HG02885 (cell line): ENCODE data around the gene WASL.
A peak's percentile ranks its signal among the peaks of the same experiment; 100 is the strongest.

Experiments used
- ATAC-seq: cut with Tn5 transposase; IDR thresholded peaks from one replicate; pipeline ENCODE4 v1.9.1; 2021; ENCODE audit warnings: mild to moderate bottlenecking; ENCODE audit not compliant: unreplicated experiment, poor library complexity

Gene WASL

DNA sequence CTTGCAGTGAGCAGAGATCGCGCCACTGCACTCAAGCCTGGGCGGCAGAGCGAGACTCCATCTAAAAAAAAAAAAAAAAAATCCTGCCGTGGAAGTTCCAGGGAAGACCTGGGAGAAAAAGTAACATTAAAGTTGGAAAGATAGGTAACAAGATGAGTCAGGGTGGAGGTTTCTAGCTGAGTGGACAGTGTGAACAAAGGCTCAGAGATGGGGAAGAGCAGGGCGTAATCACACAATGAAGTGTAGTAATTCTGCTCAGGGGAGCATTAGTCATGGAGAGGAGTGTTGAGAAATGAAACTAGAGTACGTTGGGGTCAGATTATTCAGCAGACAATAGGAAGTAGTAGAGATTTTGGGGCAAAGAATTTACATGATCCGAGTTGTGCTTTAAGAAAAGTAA is 21.6 kb upstream of the WASL start:
- ATAC-seq, result peak; percentile 99

DNA sequence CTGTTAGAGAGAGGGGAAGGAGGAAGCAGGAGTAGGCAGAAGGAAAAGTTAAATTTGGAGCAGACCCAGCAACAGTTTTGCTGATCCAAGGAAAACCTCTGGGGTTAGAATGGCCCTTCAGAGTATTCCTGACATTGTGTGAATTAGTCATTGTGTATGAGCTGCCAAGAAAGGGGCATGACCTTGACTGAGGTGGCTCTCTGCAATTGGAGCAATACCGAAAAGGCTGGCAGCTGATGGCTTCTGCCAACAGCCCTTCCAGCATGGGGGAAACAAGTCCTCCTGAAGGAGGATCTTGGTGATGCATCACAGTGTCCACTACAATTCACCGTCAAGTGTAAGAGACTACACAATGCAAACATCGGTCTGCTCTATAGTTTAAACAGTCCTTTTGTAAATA is 20.6 kb upstream of the WASL start:
- ATAC-seq, result no peak

DNA sequence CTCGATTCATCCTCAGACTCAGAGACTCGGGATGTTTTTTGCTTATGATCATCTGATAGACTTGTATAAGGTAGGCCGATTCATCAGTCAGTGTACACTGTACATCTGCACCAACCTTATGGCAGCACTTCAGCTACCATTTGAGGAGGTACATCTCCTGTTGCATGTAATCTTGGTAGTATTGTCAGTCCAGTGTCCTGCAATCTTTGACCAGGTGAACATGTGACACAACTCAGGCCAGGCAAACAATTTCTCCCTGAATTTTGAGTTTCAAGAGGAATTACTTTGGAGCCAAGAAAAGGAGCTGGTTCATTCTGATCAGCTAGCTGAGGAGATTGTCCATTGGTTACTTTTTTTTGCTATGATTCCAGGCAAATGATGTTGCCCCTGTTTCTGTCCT is 19.7 kb upstream of the WASL start:
- no peak for ATAC-seq

DNA sequence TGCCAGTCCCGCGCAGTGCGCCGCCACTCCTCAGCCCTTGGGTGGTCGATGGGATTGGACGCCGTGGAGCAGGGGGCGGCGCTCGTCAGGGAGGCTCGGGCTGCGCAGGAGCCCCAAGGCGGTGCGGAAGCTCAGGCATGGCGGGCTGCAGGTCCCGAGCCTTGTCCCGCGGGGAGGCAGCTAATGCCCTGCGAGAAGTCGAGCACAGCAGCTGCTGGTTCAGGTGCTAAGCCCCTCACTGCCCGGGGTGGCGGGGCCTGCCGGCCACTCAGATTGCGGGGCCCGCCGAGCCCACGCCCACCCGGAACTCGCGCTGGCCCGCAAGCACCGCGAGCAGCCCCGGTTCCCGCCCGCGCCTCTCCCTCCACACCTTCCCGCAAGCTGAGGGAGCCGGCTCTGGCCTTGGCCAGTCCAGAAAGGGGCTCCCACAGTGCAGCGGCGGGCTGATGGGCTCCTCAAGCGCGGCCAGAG is 14.4 kb upstream of the WASL start:
- no peak for ATAC-seq

DNA sequence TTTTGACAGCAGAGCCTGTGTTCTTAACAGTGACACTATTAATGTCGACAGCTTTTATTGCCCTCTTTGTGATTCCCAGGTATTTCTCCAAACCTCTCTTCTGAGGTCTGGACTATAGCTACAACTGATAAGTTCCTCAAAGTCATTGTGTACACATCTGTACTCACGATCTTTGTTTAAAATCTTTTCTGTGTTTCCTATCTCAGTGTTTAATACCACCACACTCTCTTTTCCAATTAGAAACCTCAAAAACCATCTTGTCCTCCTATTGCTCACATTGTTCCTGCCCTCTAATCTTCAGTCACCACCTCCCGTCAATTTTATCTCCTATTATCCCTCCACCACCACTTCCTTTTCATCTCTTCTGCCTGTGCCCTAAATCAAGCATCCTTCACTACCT is 12.9 kb upstream of the WASL start:
- ATAC-seq, result no peak

DNA sequence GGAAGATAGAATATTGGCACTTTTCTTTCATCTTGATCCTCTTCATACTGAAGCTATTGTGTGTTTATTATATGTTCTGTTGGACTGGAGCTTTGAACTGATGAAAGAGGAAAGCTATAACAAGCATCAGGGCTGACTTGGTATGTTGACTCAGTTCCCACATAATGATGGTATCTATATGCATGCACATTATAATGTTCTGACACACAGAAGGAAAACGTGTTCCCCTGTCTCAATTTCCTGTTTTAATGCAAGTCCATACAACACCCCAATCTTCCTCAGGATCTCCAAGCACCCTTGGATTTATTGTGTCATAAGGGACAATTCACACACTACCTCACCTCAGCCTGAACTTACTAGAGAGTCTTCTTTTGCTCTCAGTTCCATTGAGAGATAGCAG is 8.3 kb upstream of the WASL start:
- ATAC-seq, result no peak

DNA sequence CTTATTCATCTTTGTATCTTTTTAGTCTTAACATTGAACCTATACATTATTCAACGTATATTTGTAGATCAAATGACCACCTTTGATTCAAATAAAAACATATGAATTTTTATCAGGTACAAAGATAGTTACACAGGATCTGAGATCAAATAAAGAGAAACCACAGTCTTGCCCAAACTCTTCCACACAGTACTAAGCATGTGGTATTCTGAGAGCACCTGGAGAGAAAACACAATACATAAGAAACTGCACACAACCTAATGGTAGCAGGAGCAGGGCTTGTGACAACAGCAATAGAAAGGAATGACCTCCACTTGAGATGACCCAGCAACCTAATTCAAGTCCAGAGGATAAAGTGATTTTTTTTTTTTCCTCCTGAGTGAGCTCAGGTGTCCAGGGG is 6.5 kb upstream of the WASL start:
- ATAC-seq, result no peak

DNA sequence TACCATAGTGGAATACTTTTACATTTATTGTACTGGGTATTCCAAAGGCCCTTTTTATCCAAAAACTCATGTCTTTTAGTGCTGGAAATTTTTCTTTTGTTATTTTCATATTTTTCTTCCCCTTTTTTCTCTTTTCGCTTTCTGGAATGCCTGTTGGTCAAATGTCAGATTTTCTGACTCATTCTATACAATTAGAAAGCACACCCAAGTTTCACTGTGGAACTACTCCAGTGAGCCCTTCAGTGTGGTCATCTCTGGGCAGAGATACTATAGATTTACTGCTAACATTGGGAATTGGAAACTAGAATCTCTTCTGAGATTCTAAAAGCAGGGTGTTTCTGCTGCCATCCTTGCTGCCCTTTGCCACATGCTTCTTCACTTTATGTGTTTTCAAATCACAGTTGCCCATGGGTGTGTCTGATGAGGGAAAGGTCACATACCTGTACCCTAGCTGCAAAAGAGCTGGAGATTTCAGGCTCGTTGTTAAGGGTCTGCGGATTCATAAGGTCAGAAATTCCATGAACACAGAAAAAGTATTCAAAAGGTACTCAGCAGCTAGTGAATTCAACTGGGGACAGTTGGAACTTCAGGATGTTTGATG is 5.6 kb upstream of the WASL start:
- no peak for ATAC-seq

DNA sequence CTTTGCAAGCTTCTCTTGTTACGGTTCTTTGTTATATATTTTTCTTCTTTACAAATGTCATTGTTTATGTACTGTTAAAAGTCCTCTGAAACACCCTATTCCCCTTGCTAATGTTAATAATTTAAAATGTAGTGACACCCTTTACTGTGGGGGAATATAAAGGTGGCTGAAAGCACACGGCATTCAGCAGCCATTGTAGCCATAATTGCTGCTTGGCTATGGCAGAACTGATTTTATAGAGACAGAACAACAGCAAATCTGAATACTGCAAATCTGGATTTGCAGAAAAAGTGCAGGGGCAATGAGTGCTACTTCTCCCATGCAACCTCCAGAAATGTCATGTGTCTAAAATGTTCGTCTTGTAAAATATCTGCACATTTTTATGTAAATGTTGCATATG is 3.7 kb upstream of the WASL start:
- no peak for ATAC-seq

DNA sequence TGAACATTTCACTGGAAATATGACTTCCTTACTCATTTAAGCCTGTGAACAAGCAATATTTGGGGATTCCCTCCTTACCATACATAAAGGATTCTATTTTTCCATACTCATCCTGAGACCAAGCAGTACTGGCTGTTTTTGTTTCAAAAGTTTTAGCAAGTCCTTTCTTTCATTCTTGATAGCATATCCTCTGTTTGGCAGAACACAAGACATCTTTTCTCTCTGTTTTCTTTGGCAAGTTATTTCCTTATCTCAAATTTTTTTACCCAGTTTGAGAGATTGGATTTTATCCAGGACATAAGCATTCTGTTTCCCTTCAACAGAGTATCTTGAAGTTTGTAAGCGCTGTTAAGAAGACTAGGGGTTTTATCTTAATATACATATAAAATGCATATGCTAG is 3.0 kb upstream of the WASL start:
- no peak for ATAC-seq

DNA sequence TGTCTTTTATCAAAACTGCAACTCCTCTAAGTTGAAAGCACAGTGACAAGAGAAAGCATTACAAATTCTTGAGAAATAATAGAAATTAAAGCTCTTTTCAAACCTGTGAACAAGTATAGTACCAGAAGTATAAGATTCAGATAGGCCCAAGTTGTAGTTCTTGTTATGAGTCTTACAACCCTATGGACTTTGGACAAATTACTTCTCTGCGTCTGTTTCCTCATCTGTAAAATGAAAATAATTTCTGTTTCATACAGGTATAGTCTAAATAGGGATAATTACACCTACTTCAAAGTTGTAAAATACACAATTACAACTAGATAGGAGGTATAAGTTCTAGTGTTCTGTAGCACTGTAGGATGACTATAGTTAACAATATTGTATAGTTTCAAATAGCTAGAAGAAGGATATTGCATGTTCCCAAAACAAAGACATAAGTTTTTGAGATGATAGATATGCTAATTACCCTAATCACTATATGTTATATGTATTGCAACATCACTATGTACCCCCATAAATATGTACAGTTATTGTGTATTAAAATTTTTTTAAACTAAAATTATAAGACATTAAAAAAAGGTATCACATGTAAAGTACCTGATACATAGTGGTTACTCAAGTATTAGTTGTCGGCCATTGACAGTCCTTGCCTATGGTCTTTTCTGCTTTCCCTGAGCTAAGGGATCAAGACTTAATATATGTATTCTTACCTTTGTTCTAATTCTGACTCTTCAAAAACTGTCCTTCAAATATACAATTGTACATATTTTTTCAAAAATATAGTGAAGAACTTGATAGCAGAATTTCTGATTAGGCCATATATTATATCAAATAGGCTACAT is 1.8 kb upstream of the WASL start:
- no peak for ATAC-seq

DNA sequence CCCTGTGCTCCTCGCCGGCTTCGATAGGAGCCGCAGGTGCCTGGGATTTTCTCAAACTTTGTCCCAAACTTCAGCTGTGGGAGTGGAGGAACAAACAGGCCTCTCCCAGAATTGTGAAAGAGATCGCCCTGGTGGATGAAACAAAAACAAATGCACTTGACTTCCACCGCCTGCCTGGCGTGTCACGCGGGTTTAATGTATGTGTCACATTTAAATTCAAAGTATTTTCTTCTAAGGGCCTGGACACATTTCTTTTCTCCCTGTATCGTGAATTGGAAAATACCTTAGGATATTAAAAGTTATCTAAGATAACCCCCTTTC is 694 bp upstream of the WASL start:
- ATAC-seq, result peak; percentile 19

DNA sequence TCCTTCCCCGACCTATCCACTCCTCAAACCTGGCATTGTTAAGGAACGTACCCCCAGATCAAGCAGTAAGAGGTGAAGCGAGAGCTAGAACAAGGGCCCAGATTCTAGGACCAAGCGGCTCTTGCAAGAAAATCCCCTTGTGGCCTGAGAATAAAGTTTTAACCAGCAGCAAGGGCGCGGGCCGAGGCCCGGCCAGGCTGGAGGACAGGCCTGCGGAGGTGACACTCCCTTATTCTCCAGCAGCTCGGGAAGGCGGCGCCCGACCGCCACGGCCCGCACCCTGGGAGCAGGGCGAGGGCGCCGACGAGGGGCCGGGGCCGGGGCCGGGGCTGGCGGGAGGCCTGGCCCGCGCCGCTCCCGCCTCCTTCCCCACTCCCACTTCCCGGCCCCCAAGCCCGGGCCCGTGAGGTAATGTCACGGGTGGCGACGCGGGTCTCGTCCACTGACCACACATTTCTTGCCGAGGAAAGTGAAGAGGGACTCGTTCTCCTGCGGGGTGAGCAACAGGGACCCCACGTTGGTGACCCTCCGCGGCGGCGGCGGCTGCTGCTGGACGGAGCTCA is 551 bp downstream of the WASL start:
- peak; percentile 24 for ATAC-seq

DNA sequence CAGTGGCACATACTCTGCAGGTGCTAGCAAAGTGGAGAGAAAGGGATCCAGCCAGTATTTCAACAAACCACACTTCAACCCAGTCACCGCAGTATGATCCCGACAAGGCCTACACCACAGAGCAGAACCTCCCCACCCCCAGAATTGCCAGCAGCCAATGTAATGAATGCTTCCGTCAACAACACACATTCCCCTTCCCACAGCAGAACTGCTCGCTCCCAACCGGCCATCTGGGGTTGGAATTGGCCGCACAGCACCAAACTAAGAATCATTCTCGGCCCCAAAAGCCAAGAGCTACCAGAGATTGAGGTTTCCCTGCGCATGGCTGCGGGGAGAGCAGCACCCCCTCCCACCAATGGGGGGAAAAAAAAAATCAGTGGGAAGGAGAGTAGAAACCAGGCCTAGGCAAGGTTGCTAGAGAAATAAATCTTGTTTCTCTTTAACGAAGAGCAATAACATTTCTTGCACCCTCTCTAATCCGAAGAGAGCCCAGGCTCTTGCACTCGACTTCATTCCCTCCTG is 1.1 kb downstream of the WASL start:
- ATAC-seq, result no peak

DNA sequence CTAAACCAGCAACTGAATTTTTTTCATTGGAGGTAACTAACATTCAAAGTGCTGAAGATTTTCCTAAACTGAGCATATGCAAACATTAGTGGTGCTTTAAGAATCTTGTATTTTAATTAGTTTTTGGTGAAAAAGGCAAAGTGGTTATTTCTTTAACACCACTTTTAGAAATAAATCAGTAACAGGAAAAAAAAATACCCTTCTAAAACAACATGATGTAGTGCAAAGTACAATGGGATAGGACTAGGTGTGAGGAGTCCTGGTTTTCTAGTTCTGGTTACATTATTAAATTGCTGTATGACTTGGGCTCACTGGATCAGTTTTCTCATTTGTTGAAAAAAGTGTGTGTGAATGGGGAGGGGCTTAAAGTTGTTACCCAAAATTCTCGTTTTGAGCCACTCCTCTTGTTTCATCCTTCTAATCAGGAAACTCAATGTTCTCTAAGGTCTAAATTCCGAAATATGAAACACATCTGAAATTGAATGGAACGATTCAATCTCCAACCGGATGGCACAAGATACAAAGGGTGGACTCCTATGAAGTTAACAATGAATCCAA is 1.8 kb downstream of the WASL start:
- ATAC-seq, result no peak

DNA sequence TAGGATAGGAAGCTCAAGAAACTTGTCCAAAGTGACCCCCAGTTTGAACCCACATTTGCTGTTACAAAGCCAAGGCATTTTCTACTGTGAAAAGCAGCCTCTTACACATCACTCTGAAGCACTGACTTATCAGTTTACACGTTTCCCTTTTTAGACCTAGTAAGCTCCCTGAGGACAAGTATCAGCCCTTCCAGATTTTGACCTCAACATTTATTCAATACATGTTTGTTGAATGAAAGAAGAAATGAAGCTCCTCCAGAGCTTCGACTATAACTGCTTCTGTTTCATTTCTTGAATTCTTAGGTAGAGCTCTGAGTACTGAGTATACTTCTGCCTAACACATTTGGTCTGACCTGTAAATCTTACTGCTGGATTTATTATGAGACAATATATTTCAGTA is 2.7 kb downstream of the WASL start:
- no peak for ATAC-seq

DNA sequence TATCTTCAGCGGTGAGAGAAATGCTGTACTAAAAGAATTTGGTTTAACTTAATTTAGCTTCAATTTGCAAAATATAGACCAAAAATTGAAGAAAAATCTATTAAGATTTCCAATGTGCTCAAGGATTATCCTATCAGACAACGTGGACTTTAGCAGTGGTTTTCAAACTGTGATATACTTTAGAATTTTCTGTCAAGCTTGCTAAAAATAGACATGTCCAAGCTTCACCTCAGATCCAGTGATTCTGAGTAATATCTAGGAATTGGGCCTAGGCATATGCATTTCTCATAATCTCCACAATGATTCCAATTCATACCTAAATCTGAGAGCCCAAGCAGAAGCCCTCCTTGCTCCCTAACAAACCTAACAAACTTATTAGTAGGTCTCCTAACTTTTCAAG is 3.4 kb downstream of the WASL start:
- no peak for ATAC-seq

DNA sequence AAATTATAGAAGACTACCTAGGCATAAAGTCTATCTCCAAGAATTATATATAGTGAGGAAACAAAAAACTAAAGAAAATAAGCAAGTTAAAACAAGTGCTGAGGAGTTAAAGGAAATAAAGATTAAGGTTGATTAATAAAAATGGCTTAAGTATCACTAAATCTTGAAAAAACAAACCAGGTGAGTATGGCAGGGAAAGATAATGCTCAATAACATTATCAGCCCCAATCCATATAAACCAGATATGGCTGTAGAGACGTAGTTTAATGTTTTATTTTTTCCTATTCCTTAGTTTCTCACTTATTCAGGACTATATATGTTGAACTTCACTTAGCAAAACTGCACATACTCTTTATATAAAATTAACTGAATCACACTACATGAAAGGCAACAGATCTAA is 4.4 kb downstream of the WASL start:
- ATAC-seq, result no peak

DNA sequence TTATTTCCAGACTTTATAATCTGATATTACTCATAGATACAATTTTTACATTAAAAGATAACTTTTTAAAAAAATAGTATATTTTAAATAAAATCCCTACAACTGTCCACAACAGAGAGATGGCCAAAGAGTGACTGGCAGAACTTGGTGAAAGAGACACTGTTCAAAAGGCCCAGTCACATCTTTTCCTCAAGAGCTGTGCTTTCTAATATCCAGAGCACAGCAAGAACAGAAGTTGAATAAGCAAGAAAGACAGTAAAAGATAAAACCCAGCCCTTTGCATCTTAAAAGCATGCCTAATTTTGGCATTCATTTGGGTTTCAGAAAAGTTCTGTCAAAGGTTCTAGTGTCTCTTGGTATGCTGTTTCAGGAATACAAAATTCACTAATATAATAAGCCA is 6.9 kb downstream of the WASL start:
- ATAC-seq, result no peak

DNA sequence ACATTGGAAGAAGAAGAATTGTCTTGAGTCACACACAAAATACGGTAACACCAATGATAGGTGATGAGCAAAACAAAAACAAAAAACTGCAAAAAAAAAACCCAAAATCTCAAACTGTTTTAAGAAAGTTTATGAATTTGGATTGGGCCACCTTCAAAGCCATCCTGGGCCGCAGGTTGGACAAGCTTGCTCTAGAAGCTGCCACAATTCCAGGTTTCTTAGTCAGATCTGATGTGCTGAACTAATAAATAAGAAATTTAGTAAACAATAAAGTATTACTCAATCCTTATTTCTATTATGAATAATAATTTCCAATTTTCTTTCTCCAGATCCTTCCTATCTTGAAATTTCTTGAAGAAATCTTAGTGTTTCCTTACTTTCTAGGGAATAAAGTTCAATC is 10.0 kb downstream of the WASL start:
- ATAC-seq, result no peak

DNA sequence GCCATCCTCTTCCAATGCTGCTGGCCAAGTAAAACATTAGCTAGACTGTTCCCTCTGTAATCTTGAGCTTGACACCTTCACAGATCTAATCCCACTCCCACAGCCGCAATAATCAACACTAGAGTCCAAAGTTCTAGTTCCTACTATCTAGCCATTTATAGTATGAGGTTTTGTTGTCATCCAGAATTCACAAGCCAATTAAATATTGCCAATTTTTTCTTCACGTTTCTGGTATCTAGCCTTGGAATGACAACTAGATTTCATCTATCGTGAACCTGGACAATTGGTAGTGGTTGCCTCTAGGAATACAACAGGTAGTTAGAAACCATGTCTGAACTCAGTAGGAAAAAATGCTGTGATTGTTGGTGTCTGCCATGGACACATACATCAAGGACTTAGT is 10.4 kb downstream of the WASL start:
- no peak for ATAC-seq
